Karpas-422 (cell line): Measurements from ENCODE around the gene PGAP1. TPM values are rescaled to one million over a fixed set of nuclear protein-coding genes. Genes with fewer than 3 reads are reported as not detected.

Experiments
- DNase-seq: peaks from one replicate; pipeline ENCODE4 v3.0.0-alpha.2; 2015
- H2AFZ ChIP-seq: fragments of 200-600 bp; sonication (generic); 2 replicates; pipeline ENCODE4 v1.6.1; 2014; ENCODE audit warnings: antibody characterized with exemption, low read length, mixed read lengths
- H3K27ac ChIP-seq: fragments of 200-600 bp; sonication (generic); 2 replicates; pipeline ENCODE4 v1.5.1; 2014; ENCODE audit warnings: mild to moderate bottlenecking, low read length, moderate library complexity
- H3K27me3 ChIP-seq: fragments of 200-600 bp; sonication (generic); 2 replicates; pipeline ENCODE4 v1.6.1; 2014; ENCODE audit warnings: low read length, mixed read lengths
- H3K36me3 ChIP-seq: fragments of 200-600 bp; sonication (generic); 2 replicates; pipeline ENCODE4 v1.6.1; 2014; ENCODE audit warnings: low read length, mixed read lengths; ENCODE audit not compliant: insufficient read depth
- H3K4me1 ChIP-seq: fragments of 200-600 bp; sonication (generic); 2 replicates; pipeline ENCODE4 v1.6.1; 2014; ENCODE audit warnings: mild to moderate bottlenecking, low read length, mixed read lengths
- H3K4me2 ChIP-seq: fragments of 200-600 bp; sonication (generic); 2 replicates; pipeline ENCODE4 v1.6.1; 2014; ENCODE audit warnings: low read length, low read depth, mild to moderate bottlenecking; ENCODE audit not compliant: poor library complexity, severe bottlenecking
- H3K4me3 ChIP-seq: fragments of 200-600 bp; sonication (generic); 2 replicates; pipeline ENCODE4 v1.5.1; 2014; ENCODE audit warnings: mild to moderate bottlenecking, antibody characterized with exemption, low read length, mixed read lengths
- H3K79me2 ChIP-seq: fragments of 200-600 bp; sonication (generic); 2 replicates; pipeline ENCODE4 v1.6.1; 2014; ENCODE audit warnings: mild to moderate bottlenecking, low read length, mixed read lengths
- H3K9ac ChIP-seq: fragments of 200-600 bp; sonication (generic); 2 replicates; pipeline ENCODE4 v1.6.0; 2014; ENCODE audit warnings: low read length
- H3K9me2 ChIP-seq: fragments of 200-600 bp; sonication (generic), shearing (Covaris generic); replicated peaks from 2 replicates; pipeline ENCODE4 v1.6.0; 2014; ENCODE audit warnings: mild to moderate bottlenecking, low read length, moderate library complexity; ENCODE audit not compliant: insufficient read depth
- H3K9me3 ChIP-seq: fragments of 300-700, 200-600 bp; sonication (generic); 2 replicates; pipeline ENCODE4 v1.6.1; 2014; ENCODE audit warnings: low read length, mixed read lengths
- H4K20me1 ChIP-seq: fragments of 200-600 bp; sonication (generic); 2 replicates; pipeline ENCODE4 v1.6.1; 2014; ENCODE audit warnings: mild to moderate bottlenecking, antibody characterized with exemption, low read length, low read depth; ENCODE audit not compliant: insufficient read depth
- total RNA-seq: library from RNA; depleted of rRNA; stranded (reverse); fragments of >200 nt; shearing (Covaris generic); gene quantifications from 2 replicates; pipeline ENCODE4 v1.2.3, GENCODE V29; 2014; ENCODE audit warnings: low replicate concordance; rRNA removed

PGAP1 gene, protein sequence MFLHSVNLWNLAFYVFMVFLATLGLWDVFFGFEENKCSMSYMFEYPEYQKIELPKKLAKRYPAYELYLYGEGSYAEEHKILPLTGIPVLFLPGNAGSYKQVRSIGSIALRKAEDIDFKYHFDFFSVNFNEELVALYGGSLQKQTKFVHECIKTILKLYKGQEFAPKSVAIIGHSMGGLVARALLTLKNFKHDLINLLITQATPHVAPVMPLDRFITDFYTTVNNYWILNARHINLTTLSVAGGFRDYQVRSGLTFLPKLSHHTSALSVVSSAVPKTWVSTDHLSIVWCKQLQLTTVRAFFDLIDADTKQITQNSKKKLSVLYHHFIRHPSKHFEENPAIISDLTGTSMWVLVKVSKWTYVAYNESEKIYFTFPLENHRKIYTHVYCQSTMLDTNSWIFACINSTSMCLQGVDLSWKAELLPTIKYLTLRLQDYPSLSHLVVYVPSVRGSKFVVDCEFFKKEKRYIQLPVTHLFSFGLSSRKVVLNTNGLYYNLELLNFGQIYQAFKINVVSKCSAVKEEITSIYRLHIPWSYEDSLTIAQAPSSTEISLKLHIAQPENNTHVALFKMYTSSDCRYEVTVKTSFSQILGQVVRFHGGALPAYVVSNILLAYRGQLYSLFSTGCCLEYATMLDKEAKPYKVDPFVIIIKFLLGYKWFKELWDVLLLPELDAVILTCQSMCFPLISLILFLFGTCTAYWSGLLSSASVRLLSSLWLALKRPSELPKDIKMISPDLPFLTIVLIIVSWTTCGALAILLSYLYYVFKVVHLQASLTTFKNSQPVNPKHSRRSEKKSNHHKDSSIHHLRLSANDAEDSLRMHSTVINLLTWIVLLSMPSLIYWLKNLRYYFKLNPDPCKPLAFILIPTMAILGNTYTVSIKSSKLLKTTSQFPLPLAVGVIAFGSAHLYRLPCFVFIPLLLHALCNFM
- 6.5 and 22.4 TPM in 2 replicates for total RNA-seq

DNA sequence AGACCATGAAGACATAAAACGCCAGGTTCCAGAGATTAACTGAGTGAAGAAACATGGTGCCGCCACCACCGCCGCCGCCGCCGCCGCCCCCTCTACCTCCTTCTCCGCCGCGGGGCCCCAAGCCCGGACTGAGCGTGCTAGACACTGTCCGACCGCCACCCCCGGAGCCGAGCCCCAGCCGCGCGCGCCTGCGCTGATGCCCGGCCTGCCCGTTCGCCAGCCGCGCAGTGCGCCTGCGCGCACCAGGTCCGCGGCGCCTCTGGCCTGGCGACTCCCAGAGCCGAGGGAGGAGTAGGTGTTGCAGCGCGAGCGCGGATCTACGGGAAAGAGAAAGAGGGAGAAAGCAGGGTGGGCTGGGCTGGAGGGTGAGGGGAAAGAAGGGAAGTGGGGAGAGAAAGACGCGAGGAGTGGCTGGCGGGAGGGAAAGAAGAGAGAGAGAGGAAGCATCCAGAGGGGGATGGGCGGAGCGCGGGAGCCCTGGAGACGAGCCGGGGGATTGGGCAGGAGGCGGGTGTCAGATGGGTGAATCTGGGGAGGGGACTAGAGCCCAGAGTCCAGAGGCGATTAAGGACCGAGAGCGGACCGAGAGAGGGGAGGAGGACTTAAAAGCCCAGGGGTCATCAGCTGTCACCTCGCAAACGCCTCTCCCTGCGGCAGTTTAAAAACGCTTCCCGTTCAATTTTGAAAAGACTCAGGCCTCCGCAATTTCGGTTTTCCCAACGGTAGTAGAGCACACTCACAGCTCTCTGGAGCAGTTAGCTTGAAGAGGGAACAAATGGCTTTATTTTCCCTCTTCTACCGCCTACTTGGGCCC is at the start of gene PGAP1:
Gene PGAP1, minus strand, starts transcription at position 146 of the 814 bp plus-strand sequence. Its CDS starts 91 bp downstream, at position 55.
- Histone ChIP-seq H2AFZ (peak within 1 kb of the TSS; percentile 87), H3K27me3 (no peaks in the 10 kb centered on the region), H3K9me2 (no peaks in the 10 kb centered on the region), H3K4me3 (peak within 1 kb of the TSS; percentile 86), H3K9me3 (no peaks in the 10 kb centered on the region), H3K27ac (peak within 1 kb of the TSS; percentile 62), H3K9ac (peak within 1 kb of the TSS; percentile 85), H4K20me1 (no peaks in the 10 kb centered on the region), H3K79me2 (peaks cover 47% of the 10 kb centered on the region), H3K4me1 (peaks cover 32% of the 10 kb centered on the region), H3K4me2 (peak within 1 kb of the TSS; percentile 81), H3K36me3 (no peaks in the 10 kb centered on the region)
- peak; percentile 95 for DNase-seq

DNA sequence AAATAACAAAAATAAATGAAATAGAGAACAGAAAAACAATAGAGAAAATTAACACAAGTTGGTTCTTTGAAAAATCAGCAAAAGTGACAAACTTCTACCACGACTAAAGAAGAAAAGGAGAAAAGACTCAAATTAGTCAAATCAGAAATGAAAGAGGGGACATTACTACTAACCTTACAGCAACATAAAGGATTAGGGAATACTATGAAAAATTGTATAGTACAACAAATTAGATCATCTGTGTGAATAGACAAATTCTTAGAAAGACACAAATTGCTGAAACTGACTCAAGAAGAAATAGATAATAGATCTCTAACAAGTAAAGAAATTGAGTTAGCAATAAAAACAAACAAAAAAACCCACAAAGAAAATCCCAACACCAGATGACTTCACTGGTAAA is 48.5 kb upstream of the PGAP1 start:
- Histone ChIP-seq H3K4me2 (no peak overlapping the region), H3K4me3 (no peak overlapping the region), H3K9ac (no peak overlapping the region), H3K9me3 (no peaks in the 10 kb centered on the region), H3K9me2 (no peaks in the 10 kb centered on the region), H3K4me1 (no peaks in the 10 kb centered on the region), H3K27ac (no peak overlapping the region), H3K79me2 (no peaks in the 10 kb centered on the region), H4K20me1 (no peaks in the 10 kb centered on the region), H3K27me3 (no peaks in the 10 kb centered on the region), H2AFZ (no peak overlapping the region), H3K36me3 (no peaks in the 10 kb centered on the region)
- DNase-seq = no peak

DNA sequence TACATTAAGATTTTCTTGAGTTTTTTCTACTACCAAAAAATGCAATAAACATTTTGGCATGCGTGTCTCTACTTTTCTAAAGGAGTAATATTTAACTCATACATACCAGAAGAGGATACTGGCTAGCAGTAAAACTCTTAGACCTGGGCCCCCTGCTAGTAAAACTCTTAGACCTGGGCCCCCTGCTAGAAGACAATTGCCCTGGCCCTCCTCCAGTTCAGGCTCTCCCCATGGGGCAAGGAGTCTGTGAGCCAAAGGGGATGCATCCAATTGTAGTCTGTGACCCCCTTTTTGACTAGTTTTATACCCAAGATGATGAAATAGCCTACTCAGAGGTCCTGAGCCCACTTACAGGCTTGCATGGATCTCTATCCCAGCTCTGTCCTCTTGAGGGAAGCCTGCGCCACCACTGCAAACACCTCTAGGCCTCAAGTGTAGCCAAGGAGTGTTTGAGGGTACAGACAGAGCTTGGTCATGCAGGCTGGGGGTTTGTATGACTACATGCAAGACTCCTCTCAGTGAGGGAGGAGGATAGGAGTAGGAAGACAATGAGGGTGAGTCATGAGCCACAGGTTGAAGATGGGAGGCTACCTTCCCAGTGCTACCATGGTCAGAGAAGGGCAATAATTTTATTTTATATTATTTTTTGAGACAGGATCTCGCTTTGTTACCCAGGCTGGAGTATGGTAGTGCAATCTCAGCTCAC is 45.2 kb upstream of the PGAP1 start:
- Histone ChIP-seq H3K9me2 (no peaks in the 10 kb centered on the region), H3K9ac (no peak overlapping the region), H3K9me3 (no peaks in the 10 kb centered on the region), H4K20me1 (no peaks in the 10 kb centered on the region), H3K36me3 (no peaks in the 10 kb centered on the region), H2AFZ (no peak overlapping the region), H3K27me3 (no peaks in the 10 kb centered on the region), H3K4me1 (no peaks in the 10 kb centered on the region), H3K4me3 (no peak overlapping the region), H3K27ac (no peak overlapping the region), H3K79me2 (no peaks in the 10 kb centered on the region), H3K4me2 (no peak overlapping the region)
- no peak for DNase-seq

DNA sequence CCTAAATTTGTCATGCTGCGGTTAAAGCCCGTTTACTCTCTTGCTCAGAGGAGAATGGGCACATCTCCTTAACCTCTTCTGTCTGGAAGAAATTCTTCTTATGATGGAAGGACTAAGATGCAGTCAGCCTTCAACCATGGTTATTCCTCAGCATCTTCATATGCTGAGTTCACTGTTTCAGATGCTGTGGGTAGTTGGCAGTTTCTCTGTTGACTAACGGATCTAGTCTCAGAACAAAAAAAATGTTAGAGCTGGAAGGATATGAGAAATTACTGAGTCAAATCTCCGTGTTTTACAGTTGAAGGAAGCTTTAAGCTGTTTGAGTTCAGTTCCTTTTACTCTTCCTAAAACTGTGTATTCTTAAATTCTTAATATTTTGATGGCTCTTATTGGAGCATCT is 43.6 kb upstream of the PGAP1 start:
- no peaks in the 10 kb centered on the region for H3K27me3 ChIP-seq
- no peak overlapping the region for H2AFZ ChIP-seq

DNA sequence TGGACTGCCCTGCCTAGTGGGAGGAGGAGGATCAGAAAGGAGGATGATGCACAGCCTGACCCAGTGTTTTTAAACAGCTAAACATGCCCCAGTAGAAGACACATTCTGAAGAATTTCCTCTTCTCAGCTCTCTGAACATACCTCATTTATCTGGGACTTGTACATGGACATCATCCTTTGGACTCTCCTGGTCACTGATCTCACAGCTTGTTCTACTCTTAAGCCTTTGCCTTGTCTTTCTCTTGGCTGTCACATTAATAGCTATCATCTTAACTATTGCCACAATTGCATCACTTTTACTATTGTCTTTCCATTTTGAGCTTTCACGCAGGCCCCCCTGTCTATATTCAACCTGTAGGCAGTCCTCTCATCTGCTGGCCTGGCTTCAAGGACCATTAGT is 42.0 kb upstream of the PGAP1 start:
- Histone ChIP-seq H3K79me2 (no peaks in the 10 kb centered on the region), H3K9me3 (no peaks in the 10 kb centered on the region), H3K4me1 (no peaks in the 10 kb centered on the region), H3K4me2 (no peak overlapping the region), H2AFZ (no peak overlapping the region), H3K9me2 (no peaks in the 10 kb centered on the region), H3K27ac (no peak overlapping the region), H3K4me3 (no peak overlapping the region), H4K20me1 (no peaks in the 10 kb centered on the region), H3K9ac (no peak overlapping the region), H3K36me3 (no peaks in the 10 kb centered on the region), H3K27me3 (no peaks in the 10 kb centered on the region)
- DNase-seq = no peak

More for the DNA sequence above, 43.6 kb upstream of the PGAP1 start:
- no peak for DNase-seq
- H3K36me3 ChIP-seq = no peaks in the 10 kb centered on the region
- H3K4me2 ChIP-seq = no peak overlapping the region
- no peaks in the 10 kb centered on the region for H4K20me1 ChIP-seq
- no peak overlapping the region for H3K4me3 ChIP-seq
- H3K9ac ChIP-seq = no peak overlapping the region
- H3K9me3 ChIP-seq = no peaks in the 10 kb centered on the region
- H3K9me2 ChIP-seq = no peaks in the 10 kb centered on the region
- no peaks in the 10 kb centered on the region for H3K79me2 ChIP-seq
- no peaks in the 10 kb centered on the region for H3K4me1 ChIP-seq
- H3K27ac ChIP-seq = no peak overlapping the region

DNA sequence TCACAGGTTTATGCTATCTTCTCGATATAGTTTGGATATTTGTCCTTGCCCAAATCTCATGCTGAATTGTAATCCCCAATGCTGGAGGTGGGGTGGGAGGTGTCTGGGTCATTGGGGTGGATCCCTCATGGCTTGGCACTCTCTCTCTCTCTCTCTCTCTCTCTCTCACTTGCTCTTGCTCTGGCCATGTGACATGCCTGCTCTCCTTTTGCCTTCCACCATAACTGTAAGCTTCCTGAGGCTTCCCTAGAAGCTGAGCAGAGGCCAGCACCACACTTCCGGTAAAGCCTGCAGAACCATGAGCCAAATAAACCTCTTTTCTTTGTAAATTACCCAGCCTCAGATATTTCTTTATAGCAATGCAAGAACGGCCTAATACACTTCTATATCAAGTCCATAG is 41.3 kb upstream of the PGAP1 start:
- Histone ChIP-seq H3K4me2 (no peak overlapping the region), H3K4me1 (no peaks in the 10 kb centered on the region), H3K36me3 (no peaks in the 10 kb centered on the region), H3K4me3 (no peak overlapping the region), H3K27ac (no peak overlapping the region), H3K9ac (no peak overlapping the region), H2AFZ (no peak overlapping the region), H3K9me2 (no peaks in the 10 kb centered on the region), H3K9me3 (no peaks in the 10 kb centered on the region), H3K27me3 (no peaks in the 10 kb centered on the region), H3K79me2 (no peaks in the 10 kb centered on the region), H4K20me1 (no peaks in the 10 kb centered on the region)
- DNase-seq = no peak

DNA sequence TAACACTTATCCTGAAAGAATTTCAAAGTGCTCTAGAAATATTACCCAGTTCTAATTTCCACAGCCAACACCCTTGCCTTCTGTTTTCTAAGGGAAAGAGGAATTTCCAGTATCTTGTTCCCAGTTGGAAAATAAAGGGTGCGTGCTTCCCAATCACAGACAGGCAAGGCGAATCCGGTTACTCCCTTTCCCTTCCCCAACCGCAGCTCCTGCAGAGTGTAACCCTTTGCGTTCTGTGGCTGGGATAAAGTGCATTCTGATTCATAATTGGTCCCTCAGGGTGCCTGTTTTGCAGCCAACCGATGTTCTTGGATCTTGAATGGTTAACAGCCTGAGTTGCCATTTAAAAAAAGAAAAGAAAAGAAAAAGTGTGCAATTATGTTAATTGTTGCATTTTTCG is 40.6 kb upstream of the PGAP1 start:
- Histone ChIP-seq H3K9me2 (no peaks in the 10 kb centered on the region), H3K4me3 (no peak overlapping the region), H3K9ac (no peak overlapping the region), H4K20me1 (no peaks in the 10 kb centered on the region), H3K4me1 (no peaks in the 10 kb centered on the region), H3K9me3 (no peaks in the 10 kb centered on the region), H3K4me2 (no peak overlapping the region), H3K79me2 (no peaks in the 10 kb centered on the region), H3K27me3 (no peaks in the 10 kb centered on the region), H2AFZ (no peak overlapping the region), H3K27ac (no peak overlapping the region), H3K36me3 (no peaks in the 10 kb centered on the region)
- DNase-seq = no peak
